OCI-LY7 (cell line): Measurements from ENCODE around the gene PRSS56. TPM values are rescaled to one million over a fixed set of nuclear protein-coding genes. Genes with fewer than 3 reads are reported as not detected.
A peak's percentile ranks its signal among the peaks of the same experiment; 100 is the strongest.

Source experiments
- BruUV-seq: library from RNA; stranded (reverse); fragments of 400-500 nt; replicated peaks from 2 replicates; lab custom pipeline; 2021; lab: Mats Ljungman, UMichigan
- CTCF ChIA-PET: fragments of 300-600 bp; sonication (Branson Sonifier 250); formaldehyde crosslinking; loops from one replicate; lab custom pipeline; 2022; ENCODE audit warnings: antibody characterized with exemption; ENCODE audit not compliant: unreplicated experiment; lab: Charles Lee
- POLR2A ChIA-PET: fragments of 300-600 bp; sonication (Branson Sonifier 250); formaldehyde crosslinking; loops from one replicate; lab custom pipeline; 2022; ENCODE audit warnings: antibody characterized with exemption; lab: Charles Lee
- DNase-seq: peaks from one replicate; pipeline ENCODE4 v3.0.0-alpha.2; 2015; ENCODE audit warnings: low spot score
- H2AFZ ChIP-seq: fragments of 200-600 bp; sonication (generic), shearing (Covaris generic); 2 replicates; pipeline ENCODE4 v1.6.1; 2014; ENCODE audit warnings: mild to moderate bottlenecking, antibody characterized with exemption, low read length, moderate library complexity
- H3K27ac ChIP-seq: fragments of 200-600 bp; sonication (generic); 2 replicates; pipeline ENCODE4 v1.5.1; 2014; ENCODE audit warnings: mixed run types, low read depth, mild to moderate bottlenecking, moderate library complexity, low read length, inconsistent platforms; ENCODE audit not compliant: poor library complexity, severe bottlenecking
- H3K36me3 ChIP-seq: fragments of 200-600 bp; sonication (generic); 2 replicates; pipeline ENCODE4 v1.6.1; 2014; ENCODE audit warnings: mild to moderate bottlenecking, antibody characterized with exemption, low read length, moderate library complexity, mixed read lengths; ENCODE audit not compliant: insufficient read depth
- H3K4me1 ChIP-seq: fragments of 200-600 bp; sonication (generic); 2 replicates; pipeline ENCODE4 v1.5.1; 2014; ENCODE audit warnings: mild to moderate bottlenecking, low read length; ENCODE audit not compliant: insufficient read depth, poor library complexity, severe bottlenecking
- H3K4me2 ChIP-seq: fragments of 200-600 bp; sonication (generic); 2 replicates; pipeline ENCODE4 v1.6.1; 2014; ENCODE audit warnings: mild to moderate bottlenecking, low read length
- H3K4me3 ChIP-seq: fragments of 200-600 bp; sonication (generic); 2 replicates; pipeline ENCODE4 v1.5.1; 2014; ENCODE audit warnings: mild to moderate bottlenecking, low read depth, low read length; ENCODE audit not compliant: poor library complexity, severe bottlenecking
- H3K79me2 ChIP-seq: fragments of 200-600 bp; sonication (generic); 2 replicates; pipeline ENCODE4 v1.6.1; 2016; ENCODE audit warnings: low read depth, mild to moderate bottlenecking, low read length, moderate library complexity, mixed read lengths; ENCODE audit not compliant: insufficient read depth
- H3K9me2 ChIP-seq: fragments of 200-600 bp; sonication (generic); 2 replicates; pipeline ENCODE4 v1.6.1; 2016; ENCODE audit warnings: mild to moderate bottlenecking, low read length, mixed read lengths; ENCODE audit not compliant: insufficient read depth
- H3K9me3 ChIP-seq: fragments of 200-600 bp; sonication (generic); 2 replicates; pipeline ENCODE4 v1.6.1; 2014; ENCODE audit warnings: mild to moderate bottlenecking, mixed run types, low read length, mixed read lengths
- H4K20me1 ChIP-seq: fragments of 200-600 bp; sonication (generic); 2 replicates; pipeline ENCODE4 v1.6.1; 2014; ENCODE audit warnings: mild to moderate bottlenecking, antibody characterized with exemption, low read length, moderate library complexity, mixed read lengths; ENCODE audit not compliant: insufficient read depth
- EZH2phosphoT487 ChIP-seq: fragments of 200-600 bp; sonication (generic); IDR thresholded peaks from 2 replicates; pipeline ENCODE4 v1.6.1; 2018; ENCODE audit warnings: low read depth, borderline replicate concordance, mild to moderate bottlenecking, mixed run types, antibody characterized with exemption, low read length, moderate library complexity, mixed read lengths
- intact Hi-C: fragments of 100-400 bp; cut with micrococcal nuclease; formaldehyde crosslinking; loops from one replicate; pipeline ENCODE4 v1.10.0; 2022; ENCODE audit not compliant: unreplicated experiment
- total RNA-seq, 2 experiments: library from RNA; depleted of rRNA in 1 of 2; stranded (reverse); fragments of >200 nt in 1 of 2; shearing (Covaris generic) in 1 of 2; gene quantifications; 2 replicates each; pipeline ENCODE4 v1.2.3, GENCODE V29; 2014 to 2022
- TF ChIP-seq, protein P1 (sequence below): fragments of 200-600 bp; sonication (generic); conservative IDR thresholded peaks from 2 replicates; pipeline ENCODE4 v1.5.1; 2014; ENCODE audit warnings: mild to moderate bottlenecking, antibody characterized with exemption, low read length, moderate library complexity, mixed read lengths

The PRSS56 gene
- total RNA-seq, 2 experiments from 2014 or later = not detected

DNA sequence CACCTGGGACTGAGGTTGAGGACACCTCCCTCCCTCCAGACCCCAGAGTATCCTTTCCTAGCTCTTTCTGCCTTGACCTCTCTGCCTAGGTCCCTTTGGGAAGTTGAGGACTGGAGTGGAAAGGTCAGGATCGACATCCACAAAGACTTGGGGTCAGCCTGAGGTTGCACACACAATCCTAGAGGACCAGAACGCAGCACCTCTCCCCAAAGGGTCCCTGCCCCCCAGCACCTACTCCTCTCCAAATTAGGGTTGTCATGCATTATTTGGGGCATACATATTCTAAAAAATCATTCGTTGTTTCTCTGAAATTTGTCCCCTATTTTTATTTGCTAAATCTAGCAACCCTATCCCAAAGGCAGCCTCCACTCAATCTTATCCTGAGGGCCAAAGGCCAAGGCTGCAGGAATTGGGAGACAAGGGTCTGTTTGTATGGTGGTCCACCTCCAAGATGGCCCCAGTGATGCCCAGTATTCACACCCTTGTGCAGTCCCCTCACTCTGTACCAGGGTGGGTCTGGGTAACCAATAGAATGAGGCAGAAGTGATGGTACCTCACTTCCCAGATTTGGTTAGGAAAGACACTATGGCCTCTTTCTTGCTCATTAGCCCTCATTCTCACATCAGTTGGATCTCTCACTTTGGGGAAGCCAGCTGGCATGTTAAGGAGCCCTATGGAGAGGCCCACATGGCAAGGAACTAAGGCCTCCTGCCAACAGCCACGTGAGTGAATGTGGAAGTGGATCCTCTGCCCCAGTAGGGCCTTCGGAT, 15.8 kb downstream of the PRSS56 start:
- no peak for DNase-seq
- POLR2A ChIA-PET = no interaction called here
- intact Hi-C loops = no loop called here

DNA sequence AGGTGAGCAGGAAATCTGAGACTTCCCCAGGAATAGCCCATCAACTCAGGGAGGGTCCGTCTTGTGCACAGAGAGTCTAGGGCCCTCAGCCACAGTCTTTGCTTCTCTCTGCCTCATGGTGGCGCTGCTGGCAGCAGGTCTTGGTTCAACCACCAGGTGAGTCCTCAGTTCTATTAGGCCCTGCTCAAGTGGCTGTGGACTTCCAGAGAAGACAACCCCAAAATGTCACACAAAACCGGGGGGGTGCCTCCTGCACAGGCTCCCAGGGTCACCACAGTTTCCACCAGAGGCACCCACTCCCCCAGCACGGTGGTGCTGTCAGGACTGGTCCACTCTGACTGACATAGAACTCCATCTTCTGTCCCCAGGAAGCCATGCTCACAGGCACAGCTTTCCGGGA, 16.9 kb downstream of the PRSS56 start:
- ChIA-PET CTCF (no interaction called here), POLR2A (interaction anchor here (0.5 kb wide), 1 partner anchor 22 kb away, joined by 6 read pairs; no protein-coding TSS in a partner anchor)
- no peak overlapping the region for H2AFZ ChIP-seq
- peak; percentile 44 for DNase-seq
- no peaks in the 10 kb centered on the region for H4K20me1 ChIP-seq
- H3K9me3 ChIP-seq = 0 out of 2 replicates have a peak, but pooled peaks cover 6% of the 10 kb centered on the region
- H3K9me2 ChIP-seq = no peaks in the 10 kb centered on the region
- intact Hi-C loops = no loop called here
- TF ChIP-seq, protein P1, sequence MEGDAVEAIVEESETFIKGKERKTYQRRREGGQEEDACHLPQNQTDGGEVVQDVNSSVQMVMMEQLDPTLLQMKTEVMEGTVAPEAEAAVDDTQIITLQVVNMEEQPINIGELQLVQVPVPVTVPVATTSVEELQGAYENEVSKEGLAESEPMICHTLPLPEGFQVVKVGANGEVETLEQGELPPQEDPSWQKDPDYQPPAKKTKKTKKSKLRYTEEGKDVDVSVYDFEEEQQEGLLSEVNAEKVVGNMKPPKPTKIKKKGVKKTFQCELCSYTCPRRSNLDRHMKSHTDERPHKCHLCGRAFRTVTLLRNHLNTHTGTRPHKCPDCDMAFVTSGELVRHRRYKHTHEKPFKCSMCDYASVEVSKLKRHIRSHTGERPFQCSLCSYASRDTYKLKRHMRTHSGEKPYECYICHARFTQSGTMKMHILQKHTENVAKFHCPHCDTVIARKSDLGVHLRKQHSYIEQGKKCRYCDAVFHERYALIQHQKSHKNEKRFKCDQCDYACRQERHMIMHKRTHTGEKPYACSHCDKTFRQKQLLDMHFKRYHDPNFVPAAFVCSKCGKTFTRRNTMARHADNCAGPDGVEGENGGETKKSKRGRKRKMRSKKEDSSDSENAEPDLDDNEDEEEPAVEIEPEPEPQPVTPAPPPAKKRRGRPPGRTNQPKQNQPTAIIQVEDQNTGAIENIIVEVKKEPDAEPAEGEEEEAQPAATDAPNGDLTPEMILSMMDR = peak; percentile 78
- no peak for TF ChIP-seq EZH2phosphoT487
- no peaks in the 10 kb centered on the region for H3K79me2 ChIP-seq
- H3K4me1 ChIP-seq = peaks cover 19% of the 10 kb centered on the region
- no TSS peak for BruUV-seq
- H3K36me3 ChIP-seq = no peaks in the 10 kb centered on the region; the same call in 1 of the 2 replicates
- H3K4me2 ChIP-seq = no peak overlapping the region
- no peak overlapping the region for H3K27ac ChIP-seq
- H3K4me3 ChIP-seq = no peak overlapping the region

More for the DNA sequence above, 15.8 kb downstream of the PRSS56 start:
- Histone ChIP-seq H2AFZ (no peak overlapping the region), H3K9me2 (no peaks in the 10 kb centered on the region), H3K4me3 (no peak overlapping the region), H3K79me2 (no peaks in the 10 kb centered on the region), H4K20me1 (no peaks in the 10 kb centered on the region), H3K4me2 (no peak overlapping the region), H3K4me1 (peaks cover 29% of the 10 kb centered on the region), H3K9me3 (0 out of 2 replicates have a peak, but pooled peaks cover 6% of the 10 kb centered on the region), H3K36me3 (no peaks in the 10 kb centered on the region; the same call in 1 of the 2 replicates), H3K27ac (no peak overlapping the region)
- TF ChIP-seq EZH2phosphoT487 = no peak
- TF ChIP-seq, protein P1 = no peak
- no TSS peak for BruUV-seq
- CTCF ChIA-PET = no interaction called here

DNA sequence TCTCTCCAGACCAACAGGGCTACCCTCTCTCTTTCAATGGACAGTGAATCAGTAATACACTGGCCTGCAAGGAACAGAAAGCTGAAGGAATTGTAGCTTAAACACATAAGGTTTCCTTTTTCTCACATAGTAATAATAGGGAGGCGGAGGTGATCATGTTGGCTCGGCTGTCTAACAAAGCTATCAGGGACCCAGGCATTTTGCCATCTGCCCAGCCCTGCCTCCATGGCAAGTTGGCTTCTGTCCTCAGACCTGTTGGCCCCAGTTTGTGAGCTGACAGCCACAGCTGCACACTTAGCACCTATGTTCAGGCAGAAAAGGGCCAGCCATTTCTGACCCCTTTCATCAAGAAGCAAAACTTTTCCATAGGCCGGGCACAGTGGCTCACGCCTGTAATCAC, 17.3 kb downstream of the PRSS56 start:
- no peak for DNase-seq
- no peak overlapping the region for H3K27ac ChIP-seq
- H3K9me2 ChIP-seq = no peaks in the 10 kb centered on the region
- no peak overlapping the region for H2AFZ ChIP-seq
- peaks cover 14% of the 10 kb centered on the region for H3K4me1 ChIP-seq
- no TSS peak for BruUV-seq
- ChIA-PET CTCF (no interaction called here), POLR2A (interaction anchor here (0.5 to 0.7 kb wide), 3 partner anchors 22 to 210 kb away, joined by 3 to 6 read pairs (median 6); no protein-coding TSS in a partner anchor)
- H3K79me2 ChIP-seq = no peaks in the 10 kb centered on the region
- H4K20me1 ChIP-seq = no peaks in the 10 kb centered on the region
- H3K36me3 ChIP-seq = no peaks in the 10 kb centered on the region; the same call in 1 of the 2 replicates
- TF ChIP-seq, protein P1 = no peak
- TF ChIP-seq EZH2phosphoT487 = no peak
- H3K4me2 ChIP-seq = no peak overlapping the region
- no peak overlapping the region for H3K4me3 ChIP-seq
- 0 out of 2 replicates have a peak, but pooled peaks cover 6% of the 10 kb centered on the region for H3K9me3 ChIP-seq
- intact Hi-C loops = no loop called here
